SH-SY5Y (cell line): Measurements from ENCODE around the gene NELFB.

Experiments
- GATA2 ChIP-seq: IDR thresholded peaks from 2 replicates; pipeline ENCODE4 v1.6.1; 2011; ENCODE audit warnings: mild to moderate bottlenecking, low read depth, low read length
- GATA3 ChIP-seq: IDR thresholded peaks from 2 replicates; pipeline ENCODE4 v1.6.1; 2011; ENCODE audit warnings: low read depth, mild to moderate bottlenecking, low read length, moderate library complexity

NELFB gene

DNA sequence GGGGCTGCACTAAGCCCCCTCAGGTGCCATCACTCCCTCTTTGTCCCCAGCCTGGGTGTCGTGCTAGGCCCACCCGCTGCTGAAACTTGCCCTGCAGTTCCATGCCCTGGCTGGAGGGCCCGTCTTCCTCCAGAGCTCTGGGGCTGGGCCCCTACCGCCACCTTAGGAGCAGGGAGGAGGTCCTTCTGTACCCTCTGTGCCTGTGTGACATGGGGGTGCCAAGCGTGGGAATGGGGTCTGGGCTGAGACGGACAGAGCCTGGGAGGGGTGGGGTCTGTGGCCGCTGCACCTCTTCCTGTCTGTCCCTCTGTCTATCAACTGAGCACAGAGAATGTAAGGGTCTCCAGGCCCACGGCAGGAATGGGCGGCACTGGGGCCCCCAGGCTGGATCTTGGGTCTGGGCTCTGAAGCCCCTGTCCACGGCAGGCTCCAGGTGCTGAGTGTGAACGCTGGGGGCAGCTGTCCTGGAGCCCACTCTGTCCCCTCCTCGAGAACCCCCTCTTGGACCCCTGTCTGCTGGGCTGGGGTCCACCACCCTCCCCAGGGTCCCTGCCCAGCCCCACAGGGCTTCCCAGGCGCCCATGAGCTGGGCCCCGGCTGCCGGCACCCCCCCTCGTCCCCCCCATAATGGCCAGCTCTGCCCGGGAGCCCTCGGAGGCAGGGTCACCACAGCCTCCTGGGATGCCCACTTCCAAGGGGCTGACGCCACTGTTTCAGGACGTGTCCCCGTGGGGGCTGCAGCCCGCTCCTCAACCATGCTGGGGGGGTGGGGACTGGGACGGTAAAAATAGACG lies 62.8 kb downstream of the NELFB start:
- no peak for TF ChIP-seq GATA3
- TF ChIP-seq GATA2: no peak

DNA sequence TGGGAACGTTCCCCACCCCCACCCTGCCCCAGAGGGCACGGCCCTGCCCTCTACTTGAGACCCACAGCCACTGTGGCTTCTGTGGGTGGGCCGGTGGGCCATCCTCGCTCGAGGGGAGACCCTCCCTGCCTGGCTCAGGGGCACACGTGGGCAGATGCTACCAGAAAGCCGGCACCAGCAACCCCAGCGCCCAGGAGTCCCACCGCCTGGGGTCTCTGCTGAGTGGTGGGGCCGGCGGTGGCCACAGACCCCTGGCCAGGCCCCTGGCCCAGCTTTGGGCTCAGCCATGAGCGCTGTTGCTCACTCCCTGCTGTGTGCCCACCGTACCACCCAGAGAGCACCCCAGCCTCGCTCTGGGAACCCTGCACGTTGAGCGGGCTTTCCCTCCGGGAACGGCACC lies 63.5 kb downstream of the NELFB start:
- no peak for TF ChIP-seq GATA2
- TF ChIP-seq GATA3: no peak

DNA sequence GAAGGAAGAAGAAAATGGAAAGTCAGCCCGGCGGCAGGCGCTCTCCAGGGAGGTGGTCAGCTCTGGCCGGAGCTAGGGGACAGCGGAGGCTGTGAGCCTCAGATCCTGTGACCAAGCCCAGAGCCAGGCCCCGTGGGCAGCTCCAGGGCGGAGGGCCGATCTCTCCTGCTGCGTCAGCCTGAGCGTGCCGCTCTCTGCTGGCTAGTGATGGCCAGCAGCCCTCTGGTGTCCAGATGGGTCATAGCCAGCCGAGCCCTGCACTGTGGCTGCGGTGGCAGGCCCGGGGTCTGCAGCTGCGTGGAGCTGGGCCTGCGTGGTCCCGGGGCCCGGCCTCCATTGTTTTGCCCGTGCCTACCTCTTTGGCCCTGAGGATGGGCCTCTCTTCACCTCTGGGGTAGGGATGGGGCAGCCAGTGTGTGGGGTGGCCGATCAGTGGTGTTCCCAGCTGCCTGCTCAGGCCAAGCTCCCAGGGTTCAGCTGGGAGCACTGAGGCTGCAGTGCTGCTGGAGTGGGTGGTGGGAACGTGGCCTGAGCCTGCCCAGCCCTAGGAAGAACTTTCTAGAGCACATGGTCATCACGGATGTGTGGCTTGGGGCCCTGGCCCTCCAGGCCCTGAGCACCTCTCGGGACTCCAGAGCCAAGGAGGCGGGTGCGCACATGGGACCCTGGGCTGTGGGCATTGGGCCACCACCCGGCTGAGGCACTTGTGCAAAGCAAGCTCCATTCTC lies 64.0 kb downstream of the NELFB start:
- TF ChIP-seq GATA2 (no peak), GATA3 (no peak)

DNA sequence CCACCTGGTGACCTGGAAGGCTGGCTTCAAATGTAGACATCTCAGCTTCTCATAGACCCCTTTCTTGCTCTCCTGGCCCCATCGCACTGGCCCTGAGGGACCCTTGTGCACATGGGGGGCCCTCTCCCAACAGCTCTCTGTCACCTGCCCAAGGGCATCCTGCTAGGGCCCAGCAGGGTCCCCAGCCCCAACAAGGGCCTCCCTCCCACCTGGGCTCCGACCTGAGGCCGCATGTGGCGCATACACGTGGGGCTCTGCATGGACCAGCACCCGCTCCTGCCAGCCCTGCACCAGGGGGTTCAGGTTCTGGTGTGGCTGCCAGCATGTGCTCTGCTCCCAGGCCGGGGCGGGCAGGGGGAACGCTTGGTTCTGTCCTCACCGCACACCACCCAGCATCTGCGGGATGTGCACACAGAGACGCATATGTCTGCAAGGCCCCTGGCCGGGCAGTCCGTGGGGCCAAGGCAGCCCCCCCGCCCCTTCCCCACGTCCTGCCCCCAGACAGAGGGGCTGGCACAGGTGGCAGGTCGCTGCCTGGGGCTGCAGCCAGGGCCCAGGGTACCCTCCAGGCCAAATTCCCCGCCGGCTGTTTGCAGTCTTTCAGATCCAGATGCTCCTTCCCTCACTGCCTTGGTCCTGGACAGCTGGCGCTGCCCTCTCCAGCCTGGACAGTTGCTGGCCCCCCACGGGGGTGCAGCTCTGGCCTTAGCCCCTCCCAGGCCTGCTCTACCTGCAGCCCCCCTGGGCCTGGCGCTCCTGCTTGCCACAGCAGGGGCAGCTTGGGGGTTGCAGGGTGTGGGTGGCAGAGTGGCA lies 64.8 kb downstream of the NELFB start:
- no peak for TF ChIP-seq GATA3

DNA sequence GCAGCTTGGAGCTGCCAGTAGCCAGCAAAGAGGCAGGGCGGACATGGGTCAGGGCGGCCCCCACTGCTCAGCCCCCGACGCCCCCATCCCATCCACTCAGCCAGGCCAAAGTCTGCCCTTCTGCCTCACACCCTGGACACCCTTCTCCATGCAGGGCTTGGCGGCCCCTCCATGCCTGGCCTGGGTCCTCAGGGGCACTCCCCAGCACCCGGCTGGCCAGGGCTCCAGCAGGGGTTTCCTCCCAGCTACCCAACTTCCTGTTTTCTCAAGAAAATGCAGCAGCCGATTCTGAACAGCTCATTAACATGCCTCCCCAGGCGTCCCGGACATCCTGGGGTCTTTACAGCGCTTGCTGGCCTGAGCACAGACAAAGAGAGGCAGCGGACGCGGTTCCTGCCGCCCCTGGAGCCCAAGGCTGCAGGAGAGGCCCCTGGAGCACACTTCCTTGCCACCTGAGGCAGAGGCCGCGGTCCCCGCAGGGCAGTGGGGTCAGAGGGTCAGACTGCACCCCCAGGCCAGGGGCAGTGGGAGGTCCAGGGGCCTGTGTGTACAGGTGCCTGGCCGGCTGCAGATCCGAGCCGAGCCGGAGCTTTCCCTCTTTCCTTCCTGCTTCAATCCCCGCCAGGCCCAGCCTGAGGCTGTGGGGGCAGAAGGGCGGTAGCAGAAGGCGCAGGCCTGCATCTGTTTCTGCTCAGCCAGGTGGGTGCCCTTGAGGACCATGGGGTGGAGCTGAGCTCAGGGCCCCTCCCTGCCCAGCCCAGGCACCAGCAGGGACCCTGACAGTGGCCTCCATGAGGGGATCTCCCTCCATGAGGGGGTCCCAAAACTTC lies 65.6 kb downstream of the NELFB start:
- TF ChIP-seq GATA3 (no peak), GATA2 (no peak)

DNA sequence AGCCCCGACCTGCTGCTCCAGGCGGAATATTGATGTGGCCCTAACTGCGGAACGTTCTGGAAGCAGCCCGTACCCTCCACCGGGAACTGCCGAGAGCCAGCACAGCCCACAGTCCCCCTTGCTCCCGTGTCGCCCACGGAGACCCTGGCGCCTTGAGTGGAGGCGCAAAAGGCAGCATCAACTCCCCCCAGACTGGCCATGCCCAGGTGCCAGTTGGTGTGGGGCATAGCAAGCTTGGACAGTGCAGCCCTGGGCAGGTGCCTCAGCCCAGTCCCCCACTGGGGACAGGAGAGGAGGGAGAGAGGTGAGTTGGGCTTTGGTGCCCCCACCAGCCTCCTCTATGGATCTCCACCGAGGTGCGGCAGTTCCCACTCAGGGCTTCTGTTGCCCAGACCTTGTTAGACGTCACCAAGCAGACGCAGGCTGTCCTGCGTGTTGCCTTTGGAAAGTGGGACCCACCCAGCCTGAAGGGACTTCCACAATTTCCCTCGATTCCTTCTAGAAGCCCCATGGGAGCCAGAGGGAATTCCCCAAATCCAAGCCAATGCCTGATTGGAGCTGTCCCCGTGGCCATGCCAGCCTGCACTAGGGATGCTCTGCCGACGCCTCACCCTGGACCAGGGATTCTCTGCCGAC lies 66.7 kb downstream of the NELFB start:
- TF ChIP-seq GATA2 (no peak), GATA3 (no peak)
